Bronchus fibroblast of lung (primary cell): ENCODE measurements around the gene NPS. TPM values are rescaled to one million over a fixed set of nuclear protein-coding genes. Genes with fewer than 3 reads are reported as not detected.

Source experiments
- total RNA-seq: library from RNA; depleted of rRNA; stranded (reverse); fragments of >200 nt; gene quantifications from 2 replicates; pipeline ENCODE4 v1.2.3, GENCODE V29; 2015

NPS gene
- not detected in 2 replicates for total RNA-seq

GRCh38 chr10:127549009-127549408 is at the start of gene NPS:
NPS (plus strand) TSS chr10:127549309; CDS start chr10:127549369, 60 bp downstream.

Other genes with a start within 250 kb of the NPS start
- not detected in 2 replicates for gene FOXI2, start 187.9 kb downstream of the NPS start, total RNA-seq